Colonic mucosa (tissue), 4 donors: ENCODE results near the gene XPNPEP1. TPM values are rescaled to one million over a fixed set of nuclear protein-coding genes. Genes with fewer than 3 reads are reported as not detected.
A peak's percentile ranks its signal among the peaks of the same experiment; 100 is the strongest.

Experiments
- DNase-seq: peaks from one replicate; pipeline ENCODE4 v3.0.0-alpha.2; 2020
- H3K27ac ChIP-seq: fragments of 200-600 bp; one replicate; pipeline ENCODE4 v1.8.0; 2021
- H3K27me3 ChIP-seq: fragments of 200-600 bp; one replicate; pipeline ENCODE4 v1.8.0; 2021
- H3K36me3 ChIP-seq: fragments of 200-600 bp; one replicate; pipeline ENCODE4 v1.8.0; 2021
- H3K4me1 ChIP-seq: fragments of 200-600 bp; one replicate; pipeline ENCODE4 v1.8.0; 2021; ENCODE audit warnings: mild to moderate bottlenecking
- H3K4me3 ChIP-seq: fragments of 200-600 bp; one replicate; pipeline ENCODE4 v1.8.0; 2021
- H3K9ac ChIP-seq, 2 donors: one replicate each; pipeline ENCODE4 v1.7.0; 2013; ENCODE audit warnings: control low read depth in 2 of 2, low read depth in 2 of 2, low read length in 2 of 2
- H3K9me3 ChIP-seq: fragments of 200-600 bp; one replicate; pipeline ENCODE4 v1.8.0; 2021
- CTCF ChIP-seq: fragments of 200-600 bp; IDR thresholded peaks from one replicate; pipeline ENCODE4 v1.8.0; 2022; ENCODE audit warnings: antibody characterized with exemption, mild to moderate bottlenecking
- intact Hi-C: fragments of 100-400 bp; cut with DNase I; formaldehyde crosslinking; loops from one replicate; pipeline ENCODE4 v1.14.1; 2022
- total RNA-seq, 2 donors: library from RNA; stranded (reverse); fragmentation: NEBNext Ultra II Directional in 1 of 2; extraction: Animal tissue kit (Norgen Biotek cat#: 25700) in 1 of 2; gene quantifications; one replicate each; pipeline ENCODE4 v1.2.1, GENCODE V29; 2021
- donor health status: healthy.
- donor health status: DM: no; HTN: no; CAD: no.
- donor health status: DM: no; HTN: no; CAD: no.

XPNPEP1 gene
- total RNA-seq, 2 donors from 2014 or later, result 122 to 127 TPM

DNA sequence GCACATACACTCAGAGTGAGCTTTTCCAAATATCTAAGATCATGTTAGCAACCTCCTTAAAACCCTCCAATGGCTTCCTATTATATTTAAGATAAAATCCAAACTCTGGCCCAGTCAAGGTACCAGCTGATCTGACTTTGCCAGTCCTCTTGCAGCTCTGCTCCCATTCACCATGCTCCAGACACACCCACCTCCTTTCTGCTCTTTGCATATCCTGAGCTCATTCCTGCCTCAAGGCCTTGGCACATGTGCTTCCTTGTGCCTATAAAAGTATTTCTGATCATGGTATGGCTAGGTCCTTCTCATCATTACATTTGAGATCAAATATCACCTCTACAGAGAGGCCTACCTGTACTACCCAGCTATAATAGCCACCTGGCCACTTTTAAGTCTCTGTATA, 27.5 kb downstream of the XPNPEP1 start:
- Histone ChIP-seq H3K9me3 (no peaks in the 10 kb centered on the region), H3K27ac (peak overlapping the region; percentile 51), H3K4me1 (peaks cover 9% of the 10 kb centered on the region), H3K9ac (peak overlapping the region in 1 of 2 donors; percentile 13), H3K4me3 (no peak overlapping the region), H3K27me3 (no peaks in the 10 kb centered on the region), H3K36me3 (no peaks in the 10 kb centered on the region)
- no peak for TF ChIP-seq CTCF
- intact Hi-C loops, result no loop called here
- DNase-seq, result no peak

- H3K27ac ChIP-seq, result peak overlapping the region; percentile 51
- peaks cover 9% of the 10 kb centered on the region for H3K4me1 ChIP-seq
- no peak for TF ChIP-seq CTCF
- peak; percentile 64 for DNase-seq
- intact Hi-C loops, result no loop called here
- no peaks in the 10 kb centered on the region for H3K36me3 ChIP-seq
- no peak overlapping the region for H3K4me3 ChIP-seq
- H3K27me3 ChIP-seq, result no peaks in the 10 kb centered on the region
- H3K9ac ChIP-seq, result peak overlapping the region in 1 of 2 donors; percentile 13
- H3K9me3 ChIP-seq, result no peaks in the 10 kb centered on the region
Measured at GRCh38 chr10:109895095-109895818, 28.1 kb downstream of the XPNPEP1 start.

- no peak for TF ChIP-seq CTCF
- no peak overlapping the region for H3K9ac ChIP-seq
- intact Hi-C loops, result loop anchor here (5.0 kb wide), 1 partner anchor 33 kb away; no protein-coding TSS in a partner anchor
- H3K36me3 ChIP-seq, result no peaks in the 10 kb centered on the region
- no peak overlapping the region for H3K27ac ChIP-seq
- peaks cover 9% of the 10 kb centered on the region for H3K4me1 ChIP-seq
- no peak for DNase-seq
- H3K27me3 ChIP-seq, result no peaks in the 10 kb centered on the region
- no peaks in the 10 kb centered on the region for H3K9me3 ChIP-seq
- H3K4me3 ChIP-seq, result no peak overlapping the region
Measured at GRCh38 chr10:109894516-109894915, 28.8 kb downstream of the XPNPEP1 start.

DNA sequence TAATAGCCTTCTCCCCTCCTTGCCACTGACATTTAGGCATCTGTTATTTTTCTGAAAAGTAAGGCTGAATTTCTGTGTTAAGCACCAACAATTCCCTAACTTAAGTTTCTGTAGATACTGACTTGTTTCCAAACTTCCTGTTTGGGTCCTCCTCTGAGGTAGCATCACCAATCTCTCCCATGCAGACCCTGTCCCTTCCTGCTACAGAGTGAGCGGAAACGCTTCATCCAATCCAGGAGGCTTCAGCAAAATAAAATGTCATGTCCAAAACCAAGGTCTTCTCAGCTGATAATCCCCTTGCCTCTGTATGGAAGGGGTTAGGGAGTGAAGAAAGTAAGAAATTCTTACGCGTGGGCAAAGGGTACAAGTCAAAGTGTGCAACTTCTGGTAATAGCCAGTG, 29.9 kb downstream of the XPNPEP1 start:
- Histone ChIP-seq H3K4me1 (peaks cover 9% of the 10 kb centered on the region), H3K27ac (no peak overlapping the region), H3K9me3 (no peaks in the 10 kb centered on the region), H3K4me3 (no peak overlapping the region), H3K27me3 (no peaks in the 10 kb centered on the region), H3K36me3 (no peaks in the 10 kb centered on the region), H3K9ac (no peak overlapping the region)
- DNase-seq, result no peak
- TF ChIP-seq CTCF, result no peak
- intact Hi-C loops, result loop anchor here (5.0 kb wide), 1 partner anchor 34 kb away; no protein-coding TSS in a partner anchor

GRCh38 chr10:109892931-109893330, 30.4 kb downstream of the XPNPEP1 start:
- intact Hi-C loops, result loop anchor here (5.0 kb wide), 1 partner anchor 34 kb away; no protein-coding TSS in a partner anchor
- peaks cover 9% of the 10 kb centered on the region for H3K4me1 ChIP-seq
- no peaks in the 10 kb centered on the region for H3K27me3 ChIP-seq
- H3K9ac ChIP-seq, result no peak overlapping the region
- H3K4me3 ChIP-seq, result no peak overlapping the region
- no peaks in the 10 kb centered on the region for H3K9me3 ChIP-seq
- H3K27ac ChIP-seq, result no peak overlapping the region
- H3K36me3 ChIP-seq, result no peaks in the 10 kb centered on the region
- DNase-seq, result no peak
- TF ChIP-seq CTCF, result no peak
